ENCODE data around the gene SAP30BP. TPM values are rescaled to one million over a fixed set of nuclear protein-coding genes. Genes with fewer than 3 reads are reported as not detected.
A peak's percentile ranks its signal among the peaks of the same experiment; 100 is the strongest.

The SAP30BP gene
- total and polyA plus RNA-seq, 2 of the 13 experiments (the other 11 are each of a cell fraction or from before 2014, with no cell fraction given): 67.7 to 99.4 TPM

DNA sequence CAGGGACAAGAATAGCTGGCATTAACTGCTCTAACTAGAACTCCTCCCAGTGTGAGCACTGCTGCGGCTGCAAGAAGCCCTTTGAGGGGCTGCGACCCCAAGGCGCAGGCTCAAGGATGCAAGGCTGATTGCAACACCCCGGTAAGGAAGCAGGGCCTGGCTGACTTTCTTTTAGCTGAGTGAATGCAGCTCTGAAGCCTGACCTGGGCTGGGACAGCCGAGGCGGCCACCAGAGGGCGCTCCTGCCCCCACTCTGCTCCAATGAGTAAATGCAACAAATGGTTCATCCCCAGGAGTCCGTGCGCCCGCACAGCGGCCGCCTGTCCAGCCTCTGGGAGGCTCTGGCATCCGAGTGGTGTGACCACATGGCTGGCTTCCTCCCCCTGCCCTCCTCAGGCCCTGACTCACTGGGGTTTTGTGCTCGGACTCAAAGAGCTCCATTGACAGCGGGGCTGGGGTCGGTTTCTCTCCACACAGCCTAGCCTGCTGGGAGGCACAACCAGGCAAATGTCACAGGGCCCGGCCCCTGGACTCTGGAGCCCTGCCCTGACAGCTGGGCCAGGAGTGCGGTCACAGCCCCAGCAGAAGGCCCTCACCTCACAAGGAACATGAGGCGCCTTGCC, 34.2 kb upstream of the SAP30BP start, which contains the start of gene SMIM5 (continued):
- no peak for TF ChIP-seq KDM4B (CRISPR knock-in tag; IDR thresholded peaks at IDR 0.05)
- no peak for TF ChIP-seq ZFP37 (CRISPR knock-in tag; IDR thresholded peaks at IDR 0.05; ENCODE audit: borderline replicate concordance)
- 0 out of 2 replicates have a peak, but pooled peaks have one; percentile 66 for TF ChIP-seq ZNF788 (CRISPR knock-in tag; IDR thresholded peaks at IDR 0.05; ENCODE audit: borderline replicate concordance)
- no peak for TF ChIP-seq HMGXB3 (CRISPR knock-in tag; IDR thresholded peaks at IDR 0.05; ENCODE audit: borderline replicate concordance)
- 0 out of 2 replicates have a peak, but pooled peaks have one; percentile 14 for TF ChIP-seq SOX5 (CRISPR knock-in tag; IDR thresholded peaks at IDR 0.05; ENCODE audit: borderline replicate concordance)
- no peak for TF ChIP-seq SIN3A (IDR thresholded peaks at IDR 0.05; ENCODE audit: borderline replicate concordance, low read depth, low read length)
- peak; percentile 43 for TF ChIP-seq FOSL2 (CRISPR knock-in tag; IDR thresholded peaks at IDR 0.05)
- TF ChIP-seq ZNF232 (CRISPR knock-in tag; IDR thresholded peaks at IDR 0.05; ENCODE audit: borderline replicate concordance): 0 out of 2 replicates have a peak, but pooled peaks have one; percentile 12
- no peak for TF ChIP-seq MIER2 (CRISPR knock-in tag; IDR thresholded peaks at IDR 0.05)
- TF ChIP-seq SRSF4 (IDR thresholded peaks at IDR 0.05; ENCODE audit: low read depth, low read length, poor library complexity, severe bottlenecking): no peak
- TF ChIP-seq ZNF772 (CRISPR knock-in tag; IDR thresholded peaks at IDR 0.05): peak; percentile 78; the same call in 1 of the 2 replicates
- no peak for TF ChIP-seq MAFF (IDR thresholded peaks at IDR 0.05; ENCODE audit: low read depth, low read length)
- TF ChIP-seq, protein P1, sequence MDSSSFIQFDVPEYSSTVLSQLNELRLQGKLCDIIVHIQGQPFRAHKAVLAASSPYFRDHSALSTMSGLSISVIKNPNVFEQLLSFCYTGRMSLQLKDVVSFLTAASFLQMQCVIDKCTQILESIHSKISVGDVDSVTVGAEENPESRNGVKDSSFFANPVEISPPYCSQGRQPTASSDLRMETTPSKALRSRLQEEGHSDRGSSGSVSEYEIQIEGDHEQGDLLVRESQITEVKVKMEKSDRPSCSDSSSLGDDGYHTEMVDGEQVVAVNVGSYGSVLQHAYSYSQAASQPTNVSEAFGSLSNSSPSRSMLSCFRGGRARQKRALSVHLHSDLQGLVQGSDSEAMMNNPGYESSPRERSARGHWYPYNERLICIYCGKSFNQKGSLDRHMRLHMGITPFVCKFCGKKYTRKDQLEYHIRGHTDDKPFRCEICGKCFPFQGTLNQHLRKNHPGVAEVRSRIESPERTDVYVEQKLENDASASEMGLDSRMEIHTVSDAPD (CRISPR knock-in tag; IDR thresholded peaks at IDR 0.05): 0 out of 2 replicates have a peak, but pooled peaks have one; percentile 41
- peak; percentile 74 for TF ChIP-seq ZNF501 (CRISPR knock-in tag; IDR thresholded peaks at IDR 0.05)
- TF ChIP-seq, protein P2, sequence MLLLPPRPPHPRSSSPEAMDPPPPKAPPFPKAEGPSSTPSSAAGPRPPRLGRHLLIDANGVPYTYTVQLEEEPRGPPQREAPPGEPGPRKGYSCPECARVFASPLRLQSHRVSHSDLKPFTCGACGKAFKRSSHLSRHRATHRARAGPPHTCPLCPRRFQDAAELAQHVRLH (CRISPR knock-in tag; IDR thresholded peaks at IDR 0.05; ENCODE audit: borderline replicate concordance, low read depth): peak; percentile 20; the same call in 1 of the 2 replicates
- peak; percentile 49; the same call in 1 of the 2 replicates for TF ChIP-seq SMAD3 (CRISPR knock-in tag; IDR thresholded peaks at IDR 0.05)
- TF ChIP-seq ZNF205 (CRISPR knock-in tag; IDR thresholded peaks at IDR 0.05): 0 out of 2 replicates have a peak, but pooled peaks have one; percentile 15
- TF ChIP-seq, protein P3, sequence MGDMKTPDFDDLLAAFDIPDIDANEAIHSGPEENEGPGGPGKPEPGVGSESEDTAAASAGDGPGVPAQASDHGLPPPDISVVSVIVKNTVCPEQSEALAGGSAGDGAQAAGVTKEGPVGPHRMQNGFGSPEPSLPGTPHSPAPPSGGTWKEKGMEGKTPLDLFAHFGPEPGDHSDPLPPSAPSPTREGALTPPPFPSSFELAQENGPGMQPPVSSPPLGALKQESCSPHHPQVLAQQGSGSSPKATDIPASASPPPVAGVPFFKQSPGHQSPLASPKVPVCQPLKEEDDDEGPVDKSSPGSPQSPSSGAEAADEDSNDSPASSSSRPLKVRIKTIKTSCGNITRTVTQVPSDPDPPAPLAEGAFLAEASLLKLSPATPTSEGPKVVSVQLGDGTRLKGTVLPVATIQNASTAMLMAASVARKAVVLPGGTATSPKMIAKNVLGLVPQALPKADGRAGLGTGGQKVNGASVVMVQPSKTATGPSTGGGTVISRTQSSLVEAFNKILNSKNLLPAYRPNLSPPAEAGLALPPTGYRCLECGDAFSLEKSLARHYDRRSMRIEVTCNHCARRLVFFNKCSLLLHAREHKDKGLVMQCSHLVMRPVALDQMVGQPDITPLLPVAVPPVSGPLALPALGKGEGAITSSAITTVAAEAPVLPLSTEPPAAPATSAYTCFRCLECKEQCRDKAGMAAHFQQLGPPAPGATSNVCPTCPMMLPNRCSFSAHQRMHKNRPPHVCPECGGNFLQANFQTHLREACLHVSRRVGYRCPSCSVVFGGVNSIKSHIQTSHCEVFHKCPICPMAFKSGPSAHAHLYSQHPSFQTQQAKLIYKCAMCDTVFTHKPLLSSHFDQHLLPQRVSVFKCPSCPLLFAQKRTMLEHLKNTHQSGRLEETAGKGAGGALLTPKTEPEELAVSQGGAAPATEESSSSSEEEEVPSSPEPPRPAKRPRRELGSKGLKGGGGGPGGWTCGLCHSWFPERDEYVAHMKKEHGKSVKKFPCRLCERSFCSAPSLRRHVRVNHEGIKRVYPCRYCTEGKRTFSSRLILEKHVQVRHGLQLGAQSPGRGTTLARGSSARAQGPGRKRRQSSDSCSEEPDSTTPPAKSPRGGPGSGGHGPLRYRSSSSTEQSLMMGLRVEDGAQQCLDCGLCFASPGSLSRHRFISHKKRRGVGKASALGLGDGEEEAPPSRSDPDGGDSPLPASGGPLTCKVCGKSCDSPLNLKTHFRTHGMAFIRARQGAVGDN (CRISPR knock-in tag; IDR thresholded peaks at IDR 0.05): peak; percentile 86
- no peak for TF ChIP-seq ZFP62 (CRISPR knock-in tag; IDR thresholded peaks at IDR 0.05)
- TF ChIP-seq NR2F1 (CRISPR knock-in tag; IDR thresholded peaks at IDR 0.05): no peak
